Parathyroid adenoma (tissue), 2 donors: ENCODE measurements around the gene TNFRSF18.

ENCODE experiments used
- H2AFZ ChIP-seq: fragments of 300-600 bp; sonication (generic); one replicate; pipeline ENCODE4 v1.7.0; 2017; ENCODE audit warnings: antibody characterized with exemption, mild to moderate bottlenecking
- H3K27ac ChIP-seq: fragments of 300-600 bp; sonication (generic); one replicate; pipeline ENCODE4 v1.7.0; 2017
- H3K27me3 ChIP-seq: fragments of 300-600 bp; sonication (generic); one replicate; pipeline ENCODE4 v1.7.0; 2017; ENCODE audit warnings: low read length; ENCODE audit not compliant: control insufficient read depth, insufficient read depth
- H3K36me3 ChIP-seq: fragments of 300-600 bp; sonication (generic); one replicate; pipeline ENCODE4 v1.7.0; 2017; ENCODE audit warnings: low read length; ENCODE audit not compliant: control insufficient read depth, insufficient read depth
- H3K4me1 ChIP-seq: fragments of 300-600 bp; sonication (generic); one replicate; pipeline ENCODE4 v1.7.0; 2017; ENCODE audit warnings: control low read depth
- H3K4me2 ChIP-seq: fragments of 300-600 bp; sonication (generic); one replicate; pipeline ENCODE4 v1.7.0; 2017; ENCODE audit warnings: low read length
- H3K4me3 ChIP-seq: fragments of 300-600 bp; sonication (generic); one replicate; pipeline ENCODE4 v1.7.0; 2017; ENCODE audit warnings: low read depth, low read length
- H3K79me2 ChIP-seq: fragments of 300-600 bp; sonication (generic); one replicate; pipeline ENCODE4 v1.7.0; 2017; ENCODE audit warnings: control low read depth
- H3K9ac ChIP-seq: fragments of 300-600 bp; sonication (generic); one replicate; pipeline ENCODE4 v1.7.0; 2017; ENCODE audit warnings: mild to moderate bottlenecking
- H3K9me3 ChIP-seq: fragments of 300-600 bp; sonication (generic); one replicate; pipeline ENCODE4 v1.7.0; 2017; ENCODE audit warnings: low read length; ENCODE audit not compliant: control insufficient read depth
- CTCF ChIP-seq: fragments of 300-600 bp; sonication (generic); IDR thresholded peaks from one replicate; pipeline ENCODE4 v1.7.0; 2017; ENCODE audit warnings: antibody characterized with exemption, mild to moderate bottlenecking
- donor health status: primary hyperparathyroidism.

TNFRSF18 gene

DNA sequence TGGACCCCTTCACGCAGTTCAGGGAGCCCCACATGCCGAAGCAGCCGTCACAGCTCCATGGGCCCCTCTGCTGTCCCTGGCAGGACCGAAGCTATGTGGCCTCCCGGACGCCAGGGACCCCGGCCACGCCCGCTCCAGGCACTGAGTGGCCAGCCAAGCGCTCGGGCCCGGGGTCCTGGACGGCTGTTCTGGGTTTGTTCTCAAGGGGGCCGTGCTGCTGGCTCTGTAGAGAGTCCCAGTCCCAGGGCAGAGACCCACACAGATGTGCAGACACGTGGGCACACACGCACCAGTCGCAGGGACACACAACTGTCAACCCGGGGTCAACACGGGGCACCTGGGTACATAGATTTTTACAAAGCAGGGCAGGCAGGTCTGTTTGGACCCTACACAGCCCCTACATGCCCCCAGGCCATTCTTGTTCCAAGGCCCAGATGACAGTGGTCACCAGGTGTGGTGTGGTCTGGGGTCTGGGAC, 32.3 kb upstream of the TNFRSF18 start:
- Histone ChIP-seq H3K9ac (no peak overlapping the region), H3K4me1 (no peaks in the 10 kb centered on the region), H2AFZ (no peak overlapping the region), H3K27me3 (no peaks in the 10 kb centered on the region), H3K79me2 (no peaks in the 10 kb centered on the region), H3K36me3 (no peaks in the 10 kb centered on the region), H3K27ac (no peak overlapping the region), H3K9me3 (no peaks in the 10 kb centered on the region), H3K4me2 (no peak overlapping the region), H3K4me3 (no peak overlapping the region)
- TF ChIP-seq CTCF, result no peak

DNA sequence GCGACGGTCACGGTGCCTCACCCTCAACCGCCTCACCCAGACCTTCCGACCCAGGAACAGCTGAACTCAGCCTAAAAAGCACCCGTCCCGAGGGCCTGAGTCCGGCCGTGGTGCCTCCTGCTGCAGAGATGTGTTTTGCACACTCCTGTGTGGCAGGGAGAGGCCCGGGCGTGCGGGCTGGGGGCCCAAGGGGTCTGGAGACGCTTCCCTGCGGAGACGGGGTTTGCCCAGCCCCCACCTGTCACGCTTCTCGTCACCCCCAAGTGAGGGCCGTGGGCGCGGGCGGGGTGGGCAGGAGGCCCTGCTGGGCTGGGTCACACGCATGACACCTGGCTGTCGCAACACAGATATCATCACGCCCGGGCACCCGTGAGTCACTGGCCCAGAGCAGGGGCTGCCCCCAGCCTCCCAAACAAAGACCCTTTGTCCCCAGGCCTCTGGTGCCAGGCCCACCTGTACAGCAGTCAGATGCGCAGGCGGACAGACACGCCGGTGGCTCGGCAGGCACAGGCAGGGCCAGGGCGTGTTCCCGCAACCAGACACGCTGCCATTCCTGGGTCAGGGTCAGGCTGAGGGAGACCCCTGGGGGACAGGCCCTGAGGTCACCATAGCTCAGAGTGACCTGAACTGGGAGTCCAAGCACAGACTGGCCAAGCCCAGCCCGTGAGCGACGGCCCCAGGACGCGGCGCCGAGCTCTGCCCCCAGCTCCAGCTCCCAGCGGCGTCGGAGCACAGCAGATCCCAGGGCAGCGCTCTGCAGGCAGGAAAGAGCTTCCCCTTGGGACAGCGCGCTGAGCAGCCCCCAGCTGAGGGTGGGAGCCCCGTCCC, 31.7 kb upstream of the TNFRSF18 start:
- no peak overlapping the region for H3K9ac ChIP-seq
- H3K4me2 ChIP-seq, result no peak overlapping the region
- TF ChIP-seq CTCF, result no peak
- H3K27ac ChIP-seq, result no peak overlapping the region
- no peaks in the 10 kb centered on the region for H3K36me3 ChIP-seq
- no peak overlapping the region for H2AFZ ChIP-seq
- no peaks in the 10 kb centered on the region for H3K79me2 ChIP-seq
- H3K4me3 ChIP-seq, result no peak overlapping the region
- H3K27me3 ChIP-seq, result no peaks in the 10 kb centered on the region
- H3K4me1 ChIP-seq, result no peaks in the 10 kb centered on the region
- H3K9me3 ChIP-seq, result no peaks in the 10 kb centered on the region

DNA sequence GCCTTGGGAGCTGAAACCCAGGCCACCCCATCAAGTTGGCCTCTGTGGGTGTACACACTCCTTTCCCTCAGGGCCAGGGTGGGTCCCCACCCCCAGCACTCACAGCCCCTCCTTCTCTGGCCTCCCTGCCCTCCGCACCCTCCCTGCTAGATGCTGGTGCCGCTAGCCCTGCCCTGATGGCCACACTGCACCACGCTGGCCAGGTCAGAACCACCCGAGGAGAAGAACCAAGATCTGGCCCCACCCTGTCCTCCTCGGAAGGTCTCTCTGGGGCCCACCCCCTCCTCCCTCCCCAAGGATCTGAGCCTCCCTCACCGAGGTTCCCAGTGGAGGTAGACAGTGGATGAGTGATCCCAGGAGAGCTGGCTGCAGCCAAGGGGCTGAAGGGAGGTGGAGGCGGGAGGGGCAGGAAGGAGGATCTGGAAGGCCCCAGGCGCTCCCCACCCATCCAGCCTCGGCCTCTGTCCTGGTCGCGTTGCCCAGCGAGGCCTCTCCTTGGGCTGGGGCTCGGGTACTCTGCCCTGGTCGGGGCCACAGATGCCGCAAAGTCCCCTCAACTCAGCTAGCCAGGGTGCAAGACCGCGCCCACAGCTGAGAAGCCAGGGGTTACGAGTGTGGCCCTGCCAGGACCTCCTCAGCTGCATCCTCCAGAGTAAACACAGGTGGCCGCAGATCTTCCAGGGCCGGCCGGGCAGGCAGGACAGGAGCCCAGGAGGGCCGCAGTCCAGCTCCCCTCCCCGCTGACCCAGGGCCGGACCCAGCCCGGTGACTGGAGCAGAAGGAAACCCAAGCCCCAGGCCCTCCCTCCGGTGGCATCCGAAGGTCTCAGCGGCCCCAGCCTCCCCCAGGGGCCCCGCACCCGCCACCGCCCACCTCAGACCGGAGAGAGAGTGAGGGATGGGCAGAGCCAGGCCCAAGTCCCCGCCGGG, 30.8 kb upstream of the TNFRSF18 start:
- H3K4me3 ChIP-seq, result no peak overlapping the region
- no peak overlapping the region for H3K27ac ChIP-seq
- no peaks in the 10 kb centered on the region for H3K79me2 ChIP-seq
- no peaks in the 10 kb centered on the region for H3K9me3 ChIP-seq
- H3K4me1 ChIP-seq, result no peaks in the 10 kb centered on the region
- no peaks in the 10 kb centered on the region for H3K27me3 ChIP-seq
- H2AFZ ChIP-seq, result no peak overlapping the region
- TF ChIP-seq CTCF, result no peak
- H3K4me2 ChIP-seq, result no peak overlapping the region
- no peak overlapping the region for H3K9ac ChIP-seq
- H3K36me3 ChIP-seq, result no peaks in the 10 kb centered on the region

- Histone ChIP-seq H3K79me2 (no peaks in the 10 kb centered on the region), H3K27me3 (no peaks in the 10 kb centered on the region), H3K4me2 (no peak overlapping the region), H3K9ac (no peak overlapping the region), H3K27ac (no peak overlapping the region), H3K4me1 (no peaks in the 10 kb centered on the region), H3K36me3 (no peaks in the 10 kb centered on the region), H3K4me3 (no peak overlapping the region), H3K9me3 (no peaks in the 10 kb centered on the region), H2AFZ (no peak overlapping the region)
- no peak for TF ChIP-seq CTCF
Measured at GRCh38 chr1:1236176-1236763, 29.9 kb upstream of the TNFRSF18 start.
